SK-N-SH (cell line): ENCODE measurements around the gene DCHS1. TPM values are rescaled to one million over a fixed set of nuclear protein-coding genes. Genes with fewer than 3 reads are reported as not detected.

Experiments
- CTCF ChIA-PET: fragments of 300-600, 350-600 bp; formaldehyde crosslinking; extraction: SDS; loops from one replicate; lab custom pipeline; 2021; lab: Yijun Ruan, JAX
- POLR2A ChIA-PET: fragments of 350-600 bp; sonication (Branson Sonifier 250); formaldehyde crosslinking; extraction: SDS; loops from one replicate; lab custom pipeline; 2020; ENCODE audit warnings: antibody characterized with exemption, inconsistent platforms; lab: Yijun Ruan, JAX
- DNase-seq: peaks from one replicate; pipeline ENCODE4 v3.0.0; 2012
- H2AFZ ChIP-seq: fragments of 200-600 bp; sonication (generic); 2 replicates; pipeline ENCODE4 v1.8.1; 2016; ENCODE audit warnings: antibody characterized with exemption, mild to moderate bottlenecking, low read depth
- H3F3A ChIP-seq: fragments of 200-600 bp; sonication (generic); replicated peaks from 2 replicates; pipeline ENCODE3; 2016; ENCODE audit warnings: antibody characterized with exemption, mild to moderate bottlenecking; ENCODE audit not compliant: insufficient read depth
- H3K27ac ChIP-seq, 2 experiments: fragments of 200-500 bp in 1 of 2; fragments of 200-600 bp in 1 of 2; sonication (Bioruptor generic) in 1 of 2; sonication (generic), shearing (Covaris generic) in 1 of 2; 2 replicates each; pipeline versions ENCODE4 v1.5.1 to v1.6.1; 2014 to 2016; ENCODE audit warnings: low read depth in 2 of 2, inconsistent platforms in 1 of 2, low read length in 1 of 2, mild to moderate bottlenecking in 1 of 2, mixed read lengths in 1 of 2
- H3K27me3 ChIP-seq: fragments of 200-600 bp; sonication (generic), shearing (Covaris generic); 2 replicates; pipeline ENCODE4 v1.6.1; 2016; ENCODE audit warnings: mixed run types; ENCODE audit not compliant: insufficient read depth
- H3K36me3 ChIP-seq, 2 experiments: fragments of 200-500 bp in 1 of 2; fragments of 200-600 bp in 1 of 2; sonication (Bioruptor generic) in 1 of 2; sonication (generic) in 1 of 2; replicated peaks in 1 of 2; 2 replicates each; pipeline versions ENCODE3 to v1.5.1; 2014 to 2016; ENCODE audit warnings: low read length in 1 of 2, mild to moderate bottlenecking in 1 of 2; ENCODE audit not compliant: insufficient read depth in 2 of 2, control insufficient read depth in 1 of 2
- H3K4me1 ChIP-seq, 2 experiments: fragments of 200-500 bp in 1 of 2; fragments of 200-600 bp in 1 of 2; sonication (Bioruptor generic) in 1 of 2; sonication (generic), shearing (Covaris generic) in 1 of 2; 2 replicates each; pipeline versions ENCODE4 v1.5.1 to v1.6.1; 2014 to 2016; ENCODE audit warnings: low read depth in 1 of 2, low read length in 1 of 2, mixed run types in 1 of 2; ENCODE audit not compliant: insufficient read depth in 2 of 2, control insufficient read depth in 1 of 2
- H3K4me2 ChIP-seq: fragments of 200-600 bp; sonication (generic), shearing (Covaris generic); 2 replicates; pipeline ENCODE4 v1.6.1; 2017; ENCODE audit warnings: mixed run types
- H3K4me3 ChIP-seq, 2 experiments: fragments of 200-500 bp in 1 of 2; fragments of 200-600 bp in 1 of 2; sonication (Bioruptor generic) in 1 of 2; sonication (generic), shearing (Covaris generic) in 1 of 2; 2 replicates each; pipeline versions ENCODE4 v1.5.1 to v1.8.1; 2014 to 2016; ENCODE audit warnings: low read depth in 2 of 2, inconsistent platforms in 1 of 2, low read length in 1 of 2, mild to moderate bottlenecking in 1 of 2, mixed read lengths in 1 of 2, moderate library complexity in 1 of 2
- H3K79me2 ChIP-seq: fragments of 200-600 bp; sonication (generic); 2 replicates; pipeline ENCODE4 v1.8.1; 2017; ENCODE audit warnings: mild to moderate bottlenecking; ENCODE audit not compliant: insufficient read depth
- H3K9ac ChIP-seq: fragments of 200-600 bp; sonication (generic); 2 replicates; pipeline ENCODE4 v1.6.1; 2017; ENCODE audit warnings: mixed run types
- H3K9me2 ChIP-seq: fragments of 200-600 bp; sonication (generic); 2 replicates; pipeline ENCODE4 v1.6.1; 2017; ENCODE audit warnings: mixed run types
- H3K9me3 ChIP-seq: fragments of 200-600 bp; sonication (generic); 2 replicates; pipeline ENCODE4 v1.6.1; 2017; ENCODE audit warnings: mixed run types, mild to moderate bottlenecking, moderate library complexity
- H4K20me1 ChIP-seq: fragments of 200-600 bp; sonication (generic); 2 replicates; pipeline ENCODE4 v1.6.1; 2017; ENCODE audit warnings: mild to moderate bottlenecking, mixed run types; ENCODE audit not compliant: insufficient read depth
- EP300 ChIP-seq, 2 experiments: IDR thresholded peaks; 2 replicates each; pipeline versions ENCODE4 v1.4.0 to v1.6.1; 2012; ENCODE audit warnings: borderline replicate concordance in 1 of 2, low read depth in 1 of 2, low read length in 1 of 2
- EZH2phosphoT487 ChIP-seq: fragments of 200-600 bp; sonication (generic); IDR thresholded peaks from 2 replicates; pipeline ENCODE4 v1.6.1; 2017; ENCODE audit warnings: low read depth, mixed run types, mild to moderate bottlenecking, antibody characterized with exemption, moderate library complexity, borderline replicate concordance
- FOSL2 ChIP-seq: IDR thresholded peaks from 2 replicates; pipeline ENCODE4 v1.4.0; 2012; ENCODE audit warnings: low read depth, mild to moderate bottlenecking, moderate library complexity, borderline replicate concordance
- GATA2 ChIP-seq: sonication (generic); formaldehyde crosslinking; IDR thresholded peaks from 2 replicates; pipeline ENCODE4 v1.5.0; 2020; ENCODE audit warnings: mild to moderate bottlenecking, missing genetic modification reagents
- NFIC ChIP-seq: IDR thresholded peaks from 2 replicates; pipeline ENCODE4 v1.4.0; 2012; ENCODE audit warnings: borderline replicate concordance
- PBX3 ChIP-seq: IDR thresholded peaks from 2 replicates; pipeline ENCODE4; 2012
- POLR2AphosphoS5 ChIP-seq: IDR thresholded peaks from 2 replicates; pipeline ENCODE4 v1.6.1; 2012; ENCODE audit warnings: low read depth, low read length
- RAD21 ChIP-seq: IDR thresholded peaks from 2 replicates; pipeline ENCODE4 v1.6.1; 2012; ENCODE audit warnings: mild to moderate bottlenecking, low read length
- REST ChIP-seq: IDR thresholded peaks from 2 replicates; pipeline ENCODE4 v1.6.1; 2012; ENCODE audit warnings: mild to moderate bottlenecking, low read depth, low read length, moderate library complexity
- SMC3 ChIP-seq: IDR thresholded peaks from 2 replicates; pipeline ENCODE4 v1.6.1; 2012; ENCODE audit warnings: low read depth, low read length, improper control_type of control experiment
- TAF1 ChIP-seq: IDR thresholded peaks from 2 replicates; pipeline ENCODE4 v1.6.1; 2012; ENCODE audit warnings: low read depth, mild to moderate bottlenecking, low read length, moderate library complexity, borderline replicate concordance
- TCF12 ChIP-seq: IDR thresholded peaks from 2 replicates; pipeline ENCODE4 v1.4.0; 2012
- TEAD4 ChIP-seq: IDR thresholded peaks from 2 replicates; pipeline ENCODE4 v1.4.0; 2012; ENCODE audit warnings: mild to moderate bottlenecking, borderline replicate concordance; ENCODE audit not compliant: insufficient read depth
- YY1 ChIP-seq: IDR thresholded peaks from 2 replicates; pipeline ENCODE4 v1.4.0; 2012; ENCODE audit warnings: low read depth, mild to moderate bottlenecking
- ZBTB33 ChIP-seq: IDR thresholded peaks from 2 replicates; pipeline ENCODE4 v1.4.0; 2012; ENCODE audit warnings: low read depth, borderline replicate concordance
- WGBS: methylation state at CpG from one replicate; pipeline ENCODE4 v1.1.6; 2017; ENCODE audit warnings: low lambda C conversion rate; 5-methylcytosine and 5-hydroxymethylcytosine counted together
- polyA plus RNA-seq, 3 experiments: library from polyadenylated mRNA; depleted of rRNA; stranded (reverse); fragments of >200 nt; gene quantifications; 2 replicates each; pipeline ENCODE4 v1.2.3, GENCODE V29; 2012

The DCHS1 gene
- polyA plus RNA-seq, 1 of the 3 experiments (the other 2 are of a cell fraction), result 5.7 TPM

- no peak for TF ChIP-seq REST
Measured at GRCh38 chr11:6674862-6675261, 19.3 kb upstream of the DCHS1 start (continued).

- H2AFZ ChIP-seq, result no peak overlapping the region
- H3K4me3 ChIP-seq, result no peak overlapping the region
- H3K9me2 ChIP-seq, result no peaks in the 10 kb centered on the region
- H3K27ac ChIP-seq, result no peak overlapping the region
- WGBS, result 97% methylated on average over 1 of the region's 1 CpG
- no peaks in the 10 kb centered on the region for H3K27me3 ChIP-seq
- H3K9me3 ChIP-seq, result no peaks in the 10 kb centered on the region
- H3K4me1 ChIP-seq, result no peaks in the 10 kb centered on the region
- DNase-seq, result no peak
- peaks cover 2% of the 10 kb centered on the region in 2 experiments for H3K36me3 ChIP-seq
- ChIA-PET POLR2A (no interaction called here), CTCF (interaction anchor here (1.0 to 3.9 kb wide), 3 partner anchors 9 to 143 kb away, joined by 3 to 19 read pairs (median 4); partner anchors contain the start of gene MRPL17)
- H3K9ac ChIP-seq, result no peak overlapping the region
- H4K20me1 ChIP-seq, result no peaks in the 10 kb centered on the region
- no peaks in the 10 kb centered on the region for H3K79me2 ChIP-seq
- no peak overlapping the region for H3K4me2 ChIP-seq
- TF ChIP-seq FOSL2 (no peak), POLR2AphosphoS5 (no peak), TEAD4 (no peak), PBX3 (no peak), TCF12 (no peak), NFIC (no peak), YY1 (no peak), ZBTB33 (no peak), EZH2phosphoT487 (no peak), EP300 (IDR thresholded peaks at IDR 0.05; ENCODE audit: borderline replicate concordance in 1 of 2, low read depth in 1 of 2, low read length in 1 of 2) (no peak), REST (no peak), TAF1 (no peak), SMC3 (no peak), GATA2 (CRISPR knock-in tag) (no peak), RAD21 (no peak)
- H3F3A ChIP-seq, result no peaks in the 10 kb centered on the region
Measured at GRCh38 chr11:6674219-6674597, 18.6 kb upstream of the DCHS1 start.
